Ishikawa (cell line): Measurements from ENCODE around the gene SLC34A1.

Source experiments
- CEBPB ChIP-seq: IDR thresholded peaks from 2 replicates; pipeline ENCODE4 v1.6.1; 2012
- CREB1 ChIP-seq: IDR thresholded peaks from 2 replicates; pipeline ENCODE4 v1.6.1; 2012; ENCODE audit warnings: low read depth
- EGR1 ChIP-seq: IDR thresholded peaks from 2 replicates; pipeline ENCODE4 v1.6.1; 2012
- EP300 ChIP-seq: IDR thresholded peaks from 2 replicates; pipeline ENCODE4 v1.6.1; 2012; ENCODE audit warnings: borderline replicate concordance
- FOXM1 ChIP-seq: IDR thresholded peaks from 2 replicates; pipeline ENCODE4 v1.6.1; 2012; ENCODE audit warnings: low read depth, borderline replicate concordance
- MAX ChIP-seq: IDR thresholded peaks from 2 replicates; pipeline ENCODE4 v1.6.1; 2012
- NFIC ChIP-seq: IDR thresholded peaks from 2 replicates; pipeline ENCODE4 v1.6.1; 2012
- RAD21 ChIP-seq: IDR thresholded peaks from 2 replicates; pipeline ENCODE4 v1.6.1; 2012; ENCODE audit warnings: low read depth
- REST ChIP-seq: IDR thresholded peaks from 2 replicates; pipeline ENCODE4 v1.6.1; 2012; ENCODE audit warnings: low read depth, mild to moderate bottlenecking
- TAF1 ChIP-seq: IDR thresholded peaks from 2 replicates; pipeline ENCODE4 v1.6.1; 2012; ENCODE audit warnings: low read depth, mild to moderate bottlenecking
- TCF12 ChIP-seq: IDR thresholded peaks from 2 replicates; pipeline ENCODE4 v1.6.1; 2012; ENCODE audit warnings: low read depth
- TEAD4 ChIP-seq: IDR thresholded peaks from 2 replicates; pipeline ENCODE4 v1.6.1; 2012
- USF1 ChIP-seq: IDR thresholded peaks from 2 replicates; pipeline ENCODE4 v1.6.1; 2012
- YY1 ChIP-seq: IDR thresholded peaks from 2 replicates; pipeline ENCODE4 v1.6.1; 2012; ENCODE audit warnings: low read depth
- ZBTB7A ChIP-seq: IDR thresholded peaks from 2 replicates; pipeline ENCODE4 v1.6.1; 2012; ENCODE audit warnings: low read depth

The SLC34A1 gene

GRCh38 chr5:177384134-177384533 lies at the start of gene SLC34A1:
Gene SLC34A1 (plus strand): TSS chr5:177384434. CDS start chr5:177385742, 1,308 bp downstream.
- TF ChIP-seq ZBTB7A, result no peak
- TF ChIP-seq EGR1, result no peak
- TF ChIP-seq FOXM1, result no peak
- TF ChIP-seq EP300, result no peak
- no peak for TF ChIP-seq TCF12
- TF ChIP-seq CREB1, result no peak
- no peak for TF ChIP-seq CEBPB

- TF ChIP-seq YY1 (no peak), USF1 (no peak), FOXM1 (no peak), ZBTB7A (no peak), TAF1 (no peak), CEBPB (no peak), NFIC (no peak), CREB1 (no peak), TCF12 (no peak), TEAD4 (no peak), EGR1 (no peak), MAX (no peak), REST (no peak), RAD21 (no peak), EP300 (no peak)
Measured at GRCh38 chr5:177334781-177335700, 49.2 kb upstream of the SLC34A1 start.

GRCh38 chr5:177335701-177336065 lies 48.6 kb upstream of the SLC34A1 start:
- TF ChIP-seq EP300 (no peak), MAX (no peak), TAF1 (no peak), RAD21 (no peak), FOXM1 (no peak), EGR1 (no peak), NFIC (no peak), CREB1 (no peak), ZBTB7A (no peak), YY1 (no peak), CEBPB (no peak), TEAD4 (no peak)

- TF ChIP-seq EP300, result no peak
- no peak for TF ChIP-seq EGR1
- TF ChIP-seq TEAD4, result no peak
- no peak for TF ChIP-seq TAF1
- no peak for TF ChIP-seq MAX
- TF ChIP-seq REST, result no peak
- no peak for TF ChIP-seq CREB1
- TF ChIP-seq TCF12, result no peak
- no peak for TF ChIP-seq RAD21
- TF ChIP-seq NFIC, result no peak
- TF ChIP-seq FOXM1, result no peak
Measured at GRCh38 chr5:177336112-177336511, 48.1 kb upstream of the SLC34A1 start.

- TF ChIP-seq CREB1 (no peak), EGR1 (no peak)
Measured at GRCh38 chr5:177336603-177337494, 47.4 kb upstream of the SLC34A1 start.
